Measurements from ENCODE around the gene KRTAP3-3.

- no peak for TF ChIP-seq POLR2A (IDR thresholded peaks at IDR 0.05)
- TF ChIP-seq, protein P1, sequence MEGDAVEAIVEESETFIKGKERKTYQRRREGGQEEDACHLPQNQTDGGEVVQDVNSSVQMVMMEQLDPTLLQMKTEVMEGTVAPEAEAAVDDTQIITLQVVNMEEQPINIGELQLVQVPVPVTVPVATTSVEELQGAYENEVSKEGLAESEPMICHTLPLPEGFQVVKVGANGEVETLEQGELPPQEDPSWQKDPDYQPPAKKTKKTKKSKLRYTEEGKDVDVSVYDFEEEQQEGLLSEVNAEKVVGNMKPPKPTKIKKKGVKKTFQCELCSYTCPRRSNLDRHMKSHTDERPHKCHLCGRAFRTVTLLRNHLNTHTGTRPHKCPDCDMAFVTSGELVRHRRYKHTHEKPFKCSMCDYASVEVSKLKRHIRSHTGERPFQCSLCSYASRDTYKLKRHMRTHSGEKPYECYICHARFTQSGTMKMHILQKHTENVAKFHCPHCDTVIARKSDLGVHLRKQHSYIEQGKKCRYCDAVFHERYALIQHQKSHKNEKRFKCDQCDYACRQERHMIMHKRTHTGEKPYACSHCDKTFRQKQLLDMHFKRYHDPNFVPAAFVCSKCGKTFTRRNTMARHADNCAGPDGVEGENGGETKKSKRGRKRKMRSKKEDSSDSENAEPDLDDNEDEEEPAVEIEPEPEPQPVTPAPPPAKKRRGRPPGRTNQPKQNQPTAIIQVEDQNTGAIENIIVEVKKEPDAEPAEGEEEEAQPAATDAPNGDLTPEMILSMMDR (IDR thresholded peaks at IDR 0.05) = no peak
Observed at GRCh38 chr17:41001795-41002194, 7.8 kb upstream of the KRTAP3-3 start.
